Measurements from ENCODE around the gene GIGYF2. TPM values are rescaled to one million over a fixed set of nuclear protein-coding genes. Genes with fewer than 3 reads are reported as not detected.
A peak's percentile ranks its signal among the peaks of the same experiment; 100 is the strongest.

GIGYF2 gene
- total and polyA plus RNA-seq, 2 of the 13 experiments (the other 11 are each of a cell fraction or from before 2014, with no cell fraction given): 44.9 to 73.5 TPM

- TF ChIP-seq ARHGAP35 (CRISPR knock-in tag; IDR thresholded peaks at IDR 0.05; ENCODE audit: borderline replicate concordance): no peak
- peak; percentile 78; the same call in 1 of the 2 replicates for TF ChIP-seq ZNF235 (CRISPR knock-in tag; IDR thresholded peaks at IDR 0.05; ENCODE audit: borderline replicate concordance)
- no peak; the same call in 1 of the 2 replicates for TF ChIP-seq SRY (CRISPR knock-in tag; IDR thresholded peaks at IDR 0.05)
- TF ChIP-seq FLYWCH1 (CRISPR knock-in tag; IDR thresholded peaks at IDR 0.05): 0 out of 2 replicates have a peak, but pooled peaks have one; percentile 24
- TF ChIP-seq SALL2 (CRISPR knock-in tag; IDR thresholded peaks at IDR 0.05): peak; percentile 66
- TF ChIP-seq UBTF (CRISPR knock-in tag; IDR thresholded peaks at IDR 0.05): peak; percentile 64; the same call in 1 of the 2 replicates
- no peak for TF ChIP-seq NFATC3 (CRISPR knock-in tag; IDR thresholded peaks at IDR 0.05)
- TF ChIP-seq DMAP1 (CRISPR knock-in tag; IDR thresholded peaks at IDR 0.05): peak; percentile 32; the same call in 1 of the 2 replicates
- TF ChIP-seq THAP7 (CRISPR knock-in tag; IDR thresholded peaks at IDR 0.05): 0 out of 2 replicates have a peak, but pooled peaks have one; percentile 28
- TF ChIP-seq CTCF (CRISPR knock-in tag; IDR thresholded peaks at IDR 0.05): peak; percentile 57
- 0 out of 2 replicates have a peak, but pooled peaks have one; percentile 6 for TF ChIP-seq HNRNPL (IDR thresholded peaks at IDR 0.05; ENCODE audit: low read depth, low read length)
- TF ChIP-seq ZFX (CRISPR knock-in tag; IDR thresholded peaks at IDR 0.05; ENCODE audit: low read depth): peak; percentile 82
- TF ChIP-seq MYC (CRISPR knock-in tag; IDR thresholded peaks at IDR 0.05; ENCODE audit: borderline replicate concordance): peak; percentile 44; the same call in 1 of the 2 replicates
- peak; percentile 44 for TF ChIP-seq YY1 (IDR thresholded peaks at IDR 0.05; ENCODE audit: insufficient read depth, insufficient replicate concordance, low read depth, low read length)
- TF ChIP-seq ARNT2 (CRISPR knock-in tag; IDR thresholded peaks at IDR 0.05; ENCODE audit: low read depth): 0 out of 2 replicates have a peak, but pooled peaks have one; percentile 36
- peak; percentile 35 for TF ChIP-seq MXD1 (CRISPR knock-in tag; IDR thresholded peaks at IDR 0.05)
- TF ChIP-seq TBX3 (IDR thresholded peaks at IDR 0.05; ENCODE audit: borderline replicate concordance): no peak
- TF ChIP-seq HNRNPK (IDR thresholded peaks at IDR 0.05; ENCODE audit: low read depth, low read length, poor library complexity, severe bottlenecking): peak; percentile 97
- TF ChIP-seq SMARCE1 (IDR thresholded peaks at IDR 0.05; ENCODE audit: borderline replicate concordance): no peak
- no peak for TF ChIP-seq MLLT10 (CRISPR knock-in tag; IDR thresholded peaks at IDR 0.05)
- TF ChIP-seq KDM4B (CRISPR knock-in tag; IDR thresholded peaks at IDR 0.05): no peak
- TF ChIP-seq ARID2 (CRISPR knock-in tag; IDR thresholded peaks at IDR 0.05; ENCODE audit: borderline replicate concordance): no peak
- peak; percentile 54; the same call in 1 of the 2 replicates for TF ChIP-seq KDM2A (CRISPR knock-in tag; IDR thresholded peaks at IDR 0.05; ENCODE audit: borderline replicate concordance, low read depth)
These were observed 179.2 kb downstream of the GIGYF2 start (continued) for GRCh38 chr2:232876161-232876977.
